ACHN (cell line): ENCODE data around the gene SPOCK1.

ENCODE experiments used
- DNase-seq: peaks from one replicate; pipeline ENCODE4 v3.0.0-alpha.2; 2015
- in situ Hi-C: cut with HindIII; loops from 2 replicates; pipeline ENCODE4 v1.10.0; 2017; ENCODE audit warnings: low sequenced_read_pairs, low pct_ligation_motif_present, low pct_unique_long_range_greater_than_20kb

The SPOCK1 gene

GRCh38 chr5:137352095-137352494, 147.0 kb downstream of the SPOCK1 start:
- DNase-seq = no peak
- in situ Hi-C loops = no loop called here

DNA sequence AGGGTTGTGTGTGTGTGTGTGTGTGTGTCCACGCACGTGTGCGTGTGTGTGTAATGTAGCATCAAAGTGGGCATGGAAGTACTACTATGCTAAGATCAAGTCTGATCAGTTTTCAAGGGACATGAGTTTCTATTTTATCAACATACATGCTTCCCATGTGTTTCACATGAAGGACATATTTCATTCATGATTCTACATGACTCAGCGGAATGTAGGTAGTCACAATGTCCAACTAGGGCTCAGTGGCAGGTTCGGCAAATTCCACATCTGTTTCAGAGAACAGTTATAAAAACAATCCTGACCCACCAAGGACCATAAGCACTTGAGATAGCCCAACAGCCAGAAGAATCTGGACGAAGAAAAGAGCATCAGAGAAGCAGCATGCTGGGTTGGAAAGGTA, 148.3 kb downstream of the SPOCK1 start:
- no peak for DNase-seq
- in situ Hi-C loops = no loop called here

GRCh38 chr5:137348759-137349158, 150.4 kb downstream of the SPOCK1 start:
- no peak for DNase-seq
- in situ Hi-C loops = no loop called here

DNA sequence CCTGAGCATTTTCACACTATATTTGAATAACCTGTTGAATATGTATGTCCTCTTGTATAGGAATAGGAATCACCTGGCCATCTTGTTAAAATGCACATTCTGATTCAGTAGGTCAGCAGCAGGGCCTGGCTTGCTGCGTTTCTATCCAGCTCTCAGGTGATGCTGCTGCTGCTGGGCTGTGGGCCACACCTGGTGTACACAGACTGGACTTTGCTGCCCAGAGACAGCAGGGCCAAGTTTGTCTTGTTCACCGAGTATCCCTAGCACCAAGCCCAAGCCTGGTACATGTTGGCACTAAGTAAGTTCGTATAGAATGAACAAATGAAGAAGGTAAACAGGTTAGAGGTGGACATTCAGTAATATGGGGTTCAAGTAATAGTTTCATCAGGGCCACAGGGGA, 151.3 kb downstream of the SPOCK1 start:
- no peak for DNase-seq
- in situ Hi-C loops = no loop called here

GRCh38 chr5:137346281-137346680, 152.8 kb downstream of the SPOCK1 start:
- no peak for DNase-seq

DNA sequence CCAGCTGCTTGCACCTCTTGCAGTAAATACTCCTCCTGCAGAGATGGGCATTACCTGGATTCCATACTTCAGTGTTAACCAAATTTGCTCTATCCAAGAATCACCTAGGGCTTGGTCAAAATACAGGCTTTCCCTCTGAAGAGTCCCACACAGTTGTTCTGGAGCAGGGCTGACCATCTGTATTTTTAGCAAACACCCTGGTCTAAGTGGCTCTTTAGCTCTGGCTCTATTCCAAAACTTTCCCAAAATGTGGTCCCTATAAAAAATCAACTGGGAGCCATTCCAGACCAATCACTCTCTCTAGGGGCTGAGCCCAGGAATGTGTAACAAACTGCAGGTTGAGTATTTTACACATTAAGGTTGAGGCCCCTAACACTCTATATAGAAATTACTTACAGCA, 153.7 kb downstream of the SPOCK1 start:
- DNase-seq = no peak
- in situ Hi-C loops = no loop called here

More at GRCh38 chr5:137346281-137346680, 152.8 kb downstream of the SPOCK1 start:
- in situ Hi-C loops = no loop called here

DNA sequence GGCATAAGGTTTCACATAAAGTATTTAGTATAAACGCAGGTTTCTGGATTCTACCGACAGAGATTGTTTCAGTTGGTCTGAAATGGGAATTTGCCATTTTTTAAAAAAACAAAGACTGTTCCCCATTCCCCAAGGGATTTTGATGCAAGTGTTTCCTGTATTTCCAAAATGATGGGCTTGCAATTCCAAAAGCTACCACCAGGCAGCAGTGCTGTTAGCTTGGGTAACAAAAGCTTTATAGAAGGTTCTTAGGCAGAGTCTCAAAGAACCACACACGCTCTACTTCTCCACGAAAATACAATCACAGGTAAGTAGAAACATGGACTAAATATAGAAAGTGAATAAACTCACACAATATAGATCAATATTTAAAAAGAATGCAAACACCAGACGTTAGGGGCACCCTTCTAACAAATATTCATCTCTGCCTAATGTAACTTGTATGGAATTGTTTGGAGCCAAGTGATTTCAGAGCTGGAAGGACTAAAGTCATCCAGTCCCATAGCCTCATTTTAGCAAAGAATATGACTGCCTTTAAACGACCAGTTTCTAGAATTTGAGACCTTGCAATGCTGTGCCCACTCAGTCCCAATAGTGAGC, 154.3 kb downstream of the SPOCK1 start:
- in situ Hi-C loops = no loop called here
- peak; percentile 72 for DNase-seq

- in situ Hi-C loops = no loop called here
These were observed 155.1 kb downstream of the SPOCK1 start for GRCh38 chr5:137344021-137344420.

GRCh38 chr5:137342764-137343163, 156.4 kb downstream of the SPOCK1 start:
- DNase-seq = no peak
- in situ Hi-C loops = no loop called here

More at GRCh38 chr5:137344021-137344420, 155.1 kb downstream of the SPOCK1 start:
- DNase-seq = no peak

DNA sequence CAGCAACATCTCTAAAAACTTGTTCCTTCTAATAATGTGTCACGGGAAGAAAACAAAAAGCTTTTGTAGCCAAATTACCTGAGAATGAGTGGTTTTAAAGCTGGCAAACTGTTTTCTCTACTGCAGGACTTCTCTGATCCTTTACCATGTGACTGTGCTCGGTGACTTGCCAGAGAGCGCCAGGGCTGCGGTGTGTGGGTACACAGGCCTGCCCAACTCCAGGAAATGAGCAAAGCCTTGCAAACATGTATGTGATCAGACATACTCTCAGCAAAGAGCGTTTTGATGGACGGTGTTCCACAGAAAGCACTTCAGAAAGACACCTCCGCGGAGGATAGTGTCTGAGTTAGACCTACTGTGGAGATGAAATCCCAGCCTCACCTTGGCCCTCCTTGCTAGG, 157.3 kb downstream of the SPOCK1 start:
- in situ Hi-C loops = no loop called here

GRCh38 chr5:137340881-137341280, 158.2 kb downstream of the SPOCK1 start:
- no peak for DNase-seq
- in situ Hi-C loops = no loop called here

More for the DNA sequence above, 157.3 kb downstream of the SPOCK1 start:
- DNase-seq = no peak

DNA sequence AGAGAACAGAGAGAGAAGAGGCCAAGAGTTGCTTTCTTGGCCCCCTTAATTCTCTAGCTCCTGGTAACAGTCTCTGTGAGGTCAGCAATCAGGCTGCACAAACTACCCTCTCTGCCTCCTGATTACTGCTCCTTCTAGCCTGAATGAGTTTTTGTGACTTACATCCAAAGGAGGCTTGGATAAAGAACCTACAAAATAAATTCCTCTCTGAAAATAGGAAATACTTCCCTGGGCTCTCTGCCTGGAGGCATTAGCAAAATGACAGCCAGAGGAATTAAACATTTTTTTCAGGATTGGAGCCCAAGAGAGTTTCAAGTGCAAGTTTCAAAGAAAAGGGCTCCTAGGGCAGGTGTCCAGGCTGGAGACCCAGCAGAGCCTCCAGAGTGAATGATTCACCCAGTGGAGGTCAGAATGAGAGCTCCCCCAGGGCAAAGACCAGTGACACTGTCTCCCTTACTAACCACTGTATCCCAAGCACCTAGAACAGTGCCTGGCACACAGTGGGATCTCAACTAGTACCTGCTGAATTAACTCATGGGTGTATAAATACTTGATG, 162.5 kb downstream of the SPOCK1 start:
- no peak for DNase-seq
- in situ Hi-C loops = no loop called here

- in situ Hi-C loops = no loop called here
These were observed 163.0 kb downstream of the SPOCK1 start for GRCh38 chr5:137336161-137336560.

DNA sequence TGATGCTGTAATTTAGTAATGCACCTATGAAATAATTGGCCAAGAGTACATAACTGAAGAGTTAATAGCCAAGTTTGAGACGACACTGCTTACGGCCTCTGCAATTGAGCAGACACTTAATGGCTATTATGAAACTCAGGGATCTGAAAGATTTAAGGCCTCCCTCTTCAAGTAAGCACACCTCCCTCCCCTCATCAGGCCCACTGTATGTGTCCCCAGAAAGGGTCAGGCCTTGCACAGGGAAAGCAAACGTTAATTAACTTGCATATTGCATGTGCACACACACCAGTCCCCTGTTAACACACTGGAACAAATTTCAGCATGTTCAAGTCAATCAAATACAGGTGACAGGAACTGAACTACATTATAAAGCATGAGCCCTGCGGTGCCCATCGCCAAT, 163.6 kb downstream of the SPOCK1 start:
- in situ Hi-C loops = no loop called here

More at GRCh38 chr5:137336161-137336560, 163.0 kb downstream of the SPOCK1 start:
- DNase-seq = no peak

GRCh38 chr5:137333928-137334327, 165.2 kb downstream of the SPOCK1 start:
- in situ Hi-C loops = no loop called here
- DNase-seq = no peak

More for the DNA sequence above, 163.6 kb downstream of the SPOCK1 start:
- no peak for DNase-seq

DNA sequence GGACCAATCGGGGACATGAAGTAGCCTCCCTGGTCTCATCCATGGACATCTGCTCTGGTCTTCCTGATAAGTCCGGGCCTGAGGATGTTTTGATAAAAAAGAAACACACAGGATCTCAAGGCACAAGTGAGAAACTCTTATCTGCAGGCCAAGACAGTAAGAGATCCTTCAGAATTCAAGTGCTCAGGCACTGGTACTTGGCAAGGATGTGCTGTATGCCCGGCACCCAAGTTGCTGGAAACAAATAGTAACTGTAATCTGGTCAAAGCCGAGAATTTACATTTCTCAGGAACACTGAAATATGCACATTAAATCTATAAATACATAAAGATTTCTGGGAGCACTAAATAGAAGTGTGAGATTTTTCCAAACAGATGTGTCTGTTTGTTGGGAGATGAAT, 165.7 kb downstream of the SPOCK1 start:
- in situ Hi-C loops = no loop called here
- DNase-seq = no peak

- in situ Hi-C loops = no loop called here
- no peak for DNase-seq
These were observed 166.8 kb downstream of the SPOCK1 start for GRCh38 chr5:137332296-137332695.

GRCh38 chr5:137329586-137330296, 169.4 kb downstream of the SPOCK1 start:
- DNase-seq = no peak
- in situ Hi-C loops = loop anchor here (10.0 kb wide), 1 partner anchor 165 kb away; the partner anchor contains the start of gene SPOCK1

- in situ Hi-C loops = loop anchor here (10.0 kb wide), 1 partner anchor 166 kb away; the partner anchor contains the start of gene SPOCK1
- DNase-seq = no peak
These were observed 170.1 kb downstream of the SPOCK1 start for GRCh38 chr5:137328991-137329390.

- no peak for DNase-seq
- in situ Hi-C loops = loop anchor here (10.0 kb wide), 1 partner anchor 166 kb away; the partner anchor contains the start of gene SPOCK1
These were observed 170.7 kb downstream of the SPOCK1 start for GRCh38 chr5:137328463-137328862.
